NCI-H82 (cell line): ENCODE results near the gene ABCD1.

ENCODE experiments used
- DNase-seq: peaks from one replicate; lab custom pipeline; 2025; lab: John Stamatoyannopoulos, UW

Gene ABCD1

GRCh38 chrX:153763298-153763932, 38.8 kb downstream of the ABCD1 start:
- DNase-seq: no peak

DNA sequence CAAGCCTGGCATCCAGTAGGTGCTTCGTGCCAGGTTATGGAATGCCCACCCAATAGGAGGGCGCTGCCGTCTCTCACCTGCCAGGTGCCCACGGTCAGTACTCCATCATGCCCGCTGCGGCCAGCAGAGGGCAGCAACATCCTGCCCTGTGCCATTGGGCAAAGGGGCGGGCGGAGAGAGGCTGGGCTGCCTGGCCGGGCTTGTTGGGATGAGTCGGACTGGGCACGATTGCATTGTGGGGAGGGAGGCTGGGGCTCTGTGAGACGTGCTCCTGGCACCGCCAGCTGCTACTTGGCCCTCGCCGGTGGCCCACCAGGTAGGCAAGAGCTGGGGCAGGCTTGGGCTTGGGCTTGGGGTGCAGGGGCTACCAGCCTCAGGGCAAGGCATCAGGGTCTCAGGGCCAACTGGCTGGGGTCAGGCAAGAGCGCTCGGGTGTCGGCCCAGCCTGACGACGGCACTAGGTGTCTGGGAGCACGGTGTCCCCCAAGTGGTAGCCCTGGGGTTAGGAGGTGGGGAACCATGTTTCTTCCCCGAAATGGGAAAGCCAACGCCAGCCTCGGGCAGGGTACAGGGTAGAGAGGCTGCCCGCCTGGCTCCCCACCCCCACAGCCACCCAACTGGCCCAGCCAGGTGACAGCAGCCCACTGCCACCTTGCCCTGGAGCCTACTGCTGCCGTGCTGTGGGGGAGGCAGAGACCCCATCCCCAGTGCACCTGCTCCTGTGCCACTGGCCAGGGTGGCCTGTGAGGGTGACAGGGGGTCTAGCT, 39.5 kb downstream of the ABCD1 start, which contains the start of gene PLXNB3:
PLXNB3 (plus strand) TSS at position 261 of the 767 bp plus-strand sequence. CDS start 1,287 bp downstream, outside the sequence.
- peak; percentile 84 for DNase-seq

DNA sequence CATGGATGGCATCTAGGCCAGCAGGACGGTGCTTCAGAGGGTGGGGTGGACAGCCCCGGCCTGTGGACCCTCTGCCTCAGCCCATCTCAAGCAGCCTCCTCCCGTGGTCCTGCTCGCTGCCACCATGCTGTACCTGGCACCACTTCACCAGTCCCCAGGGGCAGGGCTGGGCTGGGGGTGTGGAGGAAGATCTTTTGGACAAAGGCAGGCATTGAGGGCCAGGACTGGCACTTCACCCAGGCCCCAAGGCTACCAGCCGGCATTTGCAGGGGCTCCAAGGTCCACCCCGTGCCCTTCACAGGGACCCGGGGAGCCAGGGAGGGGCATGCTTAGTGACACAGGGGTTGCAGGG, 40.1 kb downstream of the ABCD1 start:
- DNase-seq: no peak

DNA sequence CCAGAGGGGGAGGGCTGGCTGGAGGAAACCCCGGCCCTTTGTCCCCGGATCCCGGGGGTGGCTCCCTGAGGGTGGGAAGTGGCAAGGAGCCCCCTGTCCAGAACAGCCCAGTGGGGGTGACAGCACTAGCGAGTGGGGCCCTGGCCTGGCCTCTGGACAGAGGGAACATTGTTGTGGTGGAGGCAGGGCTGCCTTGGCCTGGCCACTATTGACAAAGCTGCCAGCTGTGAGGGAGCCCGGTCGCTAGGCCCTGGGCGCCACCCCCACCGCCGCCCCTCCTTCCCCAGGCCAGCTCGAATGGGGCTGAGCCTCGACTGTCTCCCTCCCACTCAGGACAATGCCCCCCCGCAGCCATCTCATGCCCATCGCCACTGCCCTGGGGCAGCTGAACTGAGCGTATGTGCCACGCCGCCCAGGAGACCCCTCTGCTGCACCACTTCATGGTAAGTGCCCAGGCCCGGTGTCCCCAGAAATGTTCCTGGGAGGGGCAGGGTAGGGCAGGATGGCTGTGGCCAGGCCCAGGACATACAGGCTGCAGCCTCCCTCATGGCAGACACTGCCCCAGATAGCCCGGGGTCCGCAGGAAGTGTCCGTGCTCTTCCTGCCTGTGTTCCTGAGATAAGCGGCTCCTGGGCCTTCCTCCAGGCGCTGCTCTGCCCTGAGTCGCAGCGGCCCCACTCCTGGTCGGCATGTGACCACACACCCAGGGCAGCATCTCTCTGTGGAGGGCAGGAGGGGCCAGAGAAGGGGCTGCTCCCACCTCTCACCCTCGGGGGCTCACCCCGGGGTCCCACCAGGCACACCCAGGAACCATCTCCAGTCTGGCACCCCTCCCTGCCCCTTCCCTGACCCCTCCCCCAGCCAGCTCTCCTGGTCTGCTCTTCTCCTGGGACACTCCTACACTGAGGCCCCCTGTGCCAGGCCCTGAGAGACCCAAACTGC, 40.8 kb downstream of the ABCD1 start:
- no peak for DNase-seq

DNA sequence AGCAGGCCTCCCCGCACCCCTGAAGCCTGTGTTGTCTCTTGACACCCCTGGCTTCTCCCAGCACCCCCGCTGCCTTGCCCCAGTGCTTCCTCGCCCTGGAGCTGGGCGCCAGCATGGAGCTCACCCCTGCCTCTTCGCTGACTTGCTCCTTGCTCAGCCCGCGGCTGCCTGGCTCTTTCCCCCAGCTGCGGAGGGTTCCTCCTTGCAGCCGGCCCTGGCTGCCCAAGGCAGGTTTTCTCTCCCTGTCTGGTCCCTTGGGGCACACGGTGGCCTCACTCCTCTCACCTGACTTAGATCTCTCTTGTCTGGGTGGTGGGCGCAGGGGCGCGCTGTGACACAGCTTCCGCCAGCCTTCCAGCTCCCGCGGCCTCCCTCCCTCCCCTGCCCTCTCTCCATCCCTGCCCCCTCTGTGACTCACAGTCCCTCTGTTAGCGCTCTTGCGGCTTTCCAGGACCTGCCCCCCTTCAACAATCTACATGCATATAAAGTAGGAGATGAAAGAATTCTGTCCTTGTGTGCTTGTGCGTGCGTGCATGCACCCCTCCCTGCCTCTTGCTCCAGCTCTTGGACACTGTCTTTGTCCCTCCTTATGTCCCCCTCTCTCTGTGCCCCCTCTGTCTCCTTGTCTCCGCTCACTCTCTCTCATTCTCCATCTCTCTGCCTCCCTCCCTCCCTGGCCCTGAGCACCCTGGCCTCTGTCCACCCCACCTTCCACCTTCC, 41.6 kb downstream of the ABCD1 start:
- DNase-seq: peak; percentile 53

DNA sequence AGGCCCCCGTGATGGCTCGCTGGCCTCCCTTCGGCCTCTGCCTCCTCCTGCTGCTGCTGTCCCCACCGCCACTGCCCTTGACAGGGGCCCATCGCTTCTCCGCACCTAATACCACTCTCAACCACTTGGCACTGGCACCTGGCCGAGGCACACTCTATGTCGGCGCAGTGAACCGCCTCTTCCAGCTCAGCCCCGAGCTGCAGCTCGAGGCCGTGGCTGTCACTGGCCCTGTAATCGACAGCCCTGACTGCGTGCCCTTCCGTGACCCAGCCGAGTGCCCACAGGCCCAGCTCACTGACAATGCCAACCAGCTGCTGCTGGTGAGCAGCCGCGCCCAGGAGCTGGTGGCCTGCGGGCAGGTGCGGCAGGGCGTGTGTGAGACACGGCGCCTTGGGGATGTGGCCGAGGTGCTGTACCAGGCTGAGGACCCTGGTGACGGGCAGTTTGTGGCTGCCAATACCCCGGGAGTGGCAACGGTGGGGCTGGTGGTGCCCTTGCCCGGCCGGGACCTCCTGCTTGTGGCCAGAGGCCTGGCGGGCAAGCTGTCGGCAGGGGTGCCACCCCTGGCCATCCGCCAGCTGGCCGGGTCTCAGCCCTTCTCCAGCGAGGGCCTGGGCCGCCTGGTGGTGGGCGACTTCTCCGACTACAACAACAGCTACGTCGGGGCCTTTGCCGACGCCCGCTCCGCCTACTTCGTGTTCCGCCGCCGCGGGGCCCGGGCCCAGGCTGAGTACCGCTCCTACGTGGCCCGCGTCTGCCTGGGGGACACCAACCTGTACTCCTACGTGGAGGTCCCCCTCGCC, 42.4 kb downstream of the ABCD1 start:
- no peak for DNase-seq

GRCh38 chrX:153767674-153768055, 43.0 kb downstream of the ABCD1 start:
- no peak for DNase-seq

DNA sequence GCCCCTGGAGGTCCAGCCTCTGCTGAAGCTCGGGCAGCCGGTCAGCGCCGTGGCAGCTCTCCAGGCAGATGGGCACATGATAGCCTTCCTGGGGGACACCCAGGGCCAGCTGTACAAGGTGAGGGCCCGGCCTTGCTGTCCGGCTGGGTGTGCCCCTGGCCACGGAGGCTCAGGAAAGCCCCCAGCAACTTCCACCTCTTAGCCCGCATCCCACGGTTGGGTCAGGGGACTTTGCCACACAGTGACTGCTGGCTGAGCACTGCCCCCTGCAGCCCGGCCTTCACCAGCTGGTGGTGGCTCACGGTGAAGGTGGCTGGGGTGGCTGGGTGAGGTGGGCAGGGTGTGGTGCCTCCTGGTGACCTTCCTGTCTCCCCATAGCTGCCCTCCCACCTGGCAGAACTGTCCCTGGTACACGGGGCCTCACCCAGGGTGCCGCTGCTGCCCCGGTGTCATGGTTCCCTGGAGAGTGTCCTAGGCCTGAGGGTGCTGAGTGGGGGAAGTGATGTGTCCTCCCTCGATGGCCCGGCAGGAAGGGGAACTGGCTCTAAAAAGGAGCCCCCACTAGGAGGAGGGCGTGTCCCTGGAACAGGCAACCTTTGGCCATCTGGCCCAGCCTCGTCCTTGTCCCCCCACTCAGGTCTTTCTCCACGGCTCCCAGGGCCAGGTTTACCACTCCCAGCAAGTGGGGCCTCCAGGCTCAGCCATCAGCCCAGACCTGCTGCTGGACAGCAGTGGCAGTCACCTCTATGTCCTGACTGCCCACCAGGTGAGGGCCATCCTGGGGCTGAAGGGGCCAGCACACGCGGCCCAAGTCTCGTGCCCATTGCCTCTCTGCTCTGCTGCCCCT, 43.9 kb downstream of the ABCD1 start:
- DNase-seq: no peak

DNA sequence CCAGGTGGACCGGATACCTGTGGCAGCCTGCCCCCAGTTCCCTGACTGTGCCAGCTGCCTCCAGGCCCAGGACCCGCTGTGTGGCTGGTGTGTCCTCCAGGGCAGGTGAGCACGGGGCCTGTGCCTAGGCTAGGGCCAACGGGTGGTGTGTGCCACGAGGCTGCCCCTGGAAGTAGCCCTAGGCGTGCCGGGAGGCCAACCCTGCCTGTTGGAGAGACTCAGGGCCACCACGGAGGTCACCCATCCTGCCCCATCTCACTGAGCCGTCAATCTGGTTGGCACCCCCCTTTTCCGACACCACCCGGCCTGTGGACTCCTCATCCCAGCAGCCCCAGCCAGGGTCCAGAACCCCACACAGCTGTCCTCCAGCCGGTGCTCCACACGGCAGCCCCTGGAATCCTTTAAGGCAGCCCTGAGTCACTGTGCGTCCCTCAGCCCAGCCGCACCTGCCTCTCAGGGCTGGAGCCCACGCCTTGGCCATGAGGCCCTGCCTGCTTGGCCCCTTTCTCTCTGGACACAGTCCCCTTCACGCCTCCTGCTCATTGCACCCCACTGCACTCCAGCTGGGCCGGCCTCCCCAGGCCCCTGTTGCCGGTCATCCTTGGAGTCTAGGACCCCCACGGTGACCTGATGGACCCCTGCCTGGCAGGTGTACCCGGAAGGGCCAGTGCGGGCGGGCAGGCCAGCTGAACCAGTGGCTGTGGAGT, 44.7 kb downstream of the ABCD1 start:
- no peak for DNase-seq

GRCh38 chrX:153769865-153770600, 45.4 kb downstream of the ABCD1 start:
- DNase-seq: no peak

DNA sequence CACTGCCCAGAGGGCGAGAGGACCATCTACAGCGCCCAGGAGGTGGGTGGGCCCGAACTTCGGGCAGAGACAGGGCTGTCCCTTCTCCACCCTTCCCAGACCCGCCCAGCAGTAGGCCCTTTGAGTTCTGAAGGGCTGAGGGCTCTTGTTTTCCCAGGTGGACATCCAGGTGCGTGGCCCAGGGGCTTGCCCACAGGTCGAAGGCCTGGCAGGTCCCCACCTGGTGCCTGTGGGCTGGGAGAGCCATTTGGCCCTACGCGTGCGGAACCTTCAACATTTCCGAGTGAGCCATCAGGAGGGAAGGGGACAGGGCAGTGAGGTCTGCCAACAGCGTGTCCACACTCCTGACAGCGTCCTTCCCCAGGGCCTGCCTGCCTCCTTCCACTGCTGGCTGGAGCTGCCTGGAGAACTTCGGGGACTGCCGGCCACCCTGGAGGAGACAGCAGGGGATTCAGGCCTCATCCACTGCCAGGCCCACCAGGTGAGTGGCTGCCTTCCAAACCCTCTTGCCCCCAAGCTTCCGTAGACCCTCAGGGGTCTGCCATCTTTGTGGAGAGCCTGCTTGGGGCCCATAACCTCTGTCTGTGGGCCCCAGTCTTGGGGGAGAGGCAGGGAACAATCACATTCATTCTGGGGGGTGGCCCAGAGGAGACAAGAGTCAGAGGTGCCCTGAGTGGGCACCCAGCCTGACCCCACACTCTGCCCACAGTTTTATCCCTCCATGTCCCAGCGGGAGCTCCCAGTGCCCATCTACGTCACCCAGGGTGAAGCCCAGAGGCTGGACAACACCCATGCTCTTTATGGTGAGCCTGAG, 46.2 kb downstream of the ABCD1 start:
- no peak for DNase-seq

- DNase-seq: no peak
Observed at GRCh38 chrX:153771415-153772315, 47.0 kb downstream of the ABCD1 start.

- no peak for DNase-seq
Observed at GRCh38 chrX:153772316-153773217, 47.9 kb downstream of the ABCD1 start.

DNA sequence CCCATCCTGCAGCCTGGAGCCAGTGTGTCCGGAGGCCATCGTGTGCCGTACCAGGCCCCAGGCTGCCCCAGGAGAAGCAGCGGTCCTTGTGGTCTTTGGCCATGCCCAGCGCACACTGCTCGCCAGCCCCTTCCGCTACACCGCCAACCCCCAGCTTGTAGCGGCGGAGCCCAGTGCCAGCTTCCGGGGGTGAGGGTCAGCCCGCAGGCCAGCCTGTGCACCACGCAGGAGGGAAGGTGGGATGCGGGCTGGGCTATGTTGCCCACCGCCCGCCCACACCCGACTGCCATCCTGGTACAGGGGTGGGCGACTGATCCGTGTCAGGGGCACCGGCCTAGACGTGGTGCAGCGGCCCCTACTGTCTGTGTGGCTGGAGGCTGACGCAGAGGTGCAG, 48.6 kb downstream of the ABCD1 start:
- no peak for DNase-seq

- no peak for DNase-seq
Observed at GRCh38 chrX:153773741-153774575, 49.3 kb downstream of the ABCD1 start.
